ENCODE data around the gene PRX.
"Not testable (repeated sequence)": the region's sequence is repeated elsewhere in the genome, so short reads cannot be mapped to it uniquely, and the experiment has no call there.

Gene PRX

GRCh38 chr19:40383668-40384248 lies 29.4 kb downstream of the PRX start:
- DNase-seq = no peak

- no peak for DNase-seq
Observed at GRCh38 chr19:40381321-40381720, 31.9 kb downstream of the PRX start.

GRCh38 chr19:40380199-40381037 lies 32.8 kb downstream of the PRX start:
- no peak for DNase-seq

GRCh38 chr19:40379446-40380198 lies 33.6 kb downstream of the PRX start:
- no peak for DNase-seq

GRCh38 chr19:40378509-40378908 lies 34.7 kb downstream of the PRX start:
- DNase-seq = no peak

- no peak for DNase-seq
Observed at GRCh38 chr19:40377876-40378385, 35.2 kb downstream of the PRX start.

GRCh38 chr19:40376286-40376862 lies 36.8 kb downstream of the PRX start:
- no peak for DNase-seq

GRCh38 chr19:40374084-40374483 lies 39.1 kb downstream of the PRX start:
- DNase-seq = no peak

GRCh38 chr19:40371802-40372122 lies 41.4 kb downstream of the PRX start:
- DNase-seq = no peak

- no peak for DNase-seq
Observed at GRCh38 chr19:40370997-40371801, 42.0 kb downstream of the PRX start.

- not testable (repeated sequence) for DNase-seq
Observed at GRCh38 chr19:40370253-40370652, 42.9 kb downstream of the PRX start.

GRCh38 chr19:40369797-40370196 lies 43.4 kb downstream of the PRX start:
- DNase-seq = no peak

GRCh38 chr19:40367577-40368434 lies 45.4 kb downstream of the PRX start:
- no peak for DNase-seq

- DNase-seq = peak; percentile 45
Observed at GRCh38 chr19:40366697-40367561, 46.2 kb downstream of the PRX start.

GRCh38 chr19:40365613-40366401 lies 47.4 kb downstream of the PRX start:
- peak; percentile 78 for DNase-seq

- no peak for DNase-seq
Observed at GRCh38 chr19:40365010-40365409, 48.2 kb downstream of the PRX start.

GRCh38 chr19:40363069-40363468 lies 50.1 kb downstream of the PRX start:
- no peak for DNase-seq

GRCh38 chr19:40362160-40362559 lies 51.0 kb downstream of the PRX start:
- no peak for DNase-seq

- DNase-seq = no peak
Observed at GRCh38 chr19:40360708-40361241, 52.4 kb downstream of the PRX start.

Data from fibroblast of upper back skin (primary cell).